GM10248 (cell line): ENCODE results near the gene AKAP1.

Source experiments
- CTCF ChIA-PET: fragments of 300-600 bp; sonication (Branson Sonifier 250); formaldehyde crosslinking; extraction: SDS; loops from one replicate; lab custom pipeline; 2021; ENCODE audit warnings: antibody characterized with exemption; lab: Yijun Ruan, JAX
- POLR2A ChIA-PET: fragments of 350-650 bp; sonication (Branson Sonifier 250); formaldehyde crosslinking; extraction: SDS; loops from one replicate; lab custom pipeline; 2020; ENCODE audit warnings: antibody characterized with exemption; lab: Yijun Ruan, JAX
- DNase-seq: peaks from one replicate; pipeline ENCODE4 v3.0.0; 2012; ENCODE audit errors: extremely low spot score
- TF ChIP-seq, protein P1 (sequence below): IDR thresholded peaks from 2 replicates; pipeline ENCODE4 v1.5.1; 2012; ENCODE audit warnings: mild to moderate bottlenecking, low read depth; ENCODE audit errors: extremely low read depth, missing control alignments, control extremely low read depth

Gene AKAP1

DNA sequence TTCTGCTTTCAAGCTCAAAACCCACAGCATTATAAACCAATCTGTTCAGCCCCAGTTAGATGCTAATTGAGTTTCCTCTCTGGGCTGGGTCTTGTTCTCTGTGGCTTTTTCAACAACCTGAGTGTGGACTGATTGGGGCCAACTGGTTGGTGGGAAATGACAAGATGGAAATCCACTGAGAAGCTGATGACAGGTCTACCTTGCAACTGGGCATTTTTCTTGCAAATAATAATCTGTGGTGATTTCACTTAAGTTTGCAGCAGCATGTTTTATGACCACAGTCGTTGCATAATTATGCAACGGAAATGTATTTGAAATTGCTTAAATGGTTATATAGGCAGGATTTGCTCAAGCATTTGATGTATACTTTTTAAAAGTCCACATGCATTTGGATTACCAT, 69.9 kb downstream of the AKAP1 start:
- CTCF ChIA-PET: interaction anchor here (1.3 to 1.5 kb wide), 2 partner anchors 8 to 593 kb away, joined by 3 to 4 read pairs; no protein-coding TSS in a partner anchor
- POLR2A ChIA-PET: no interaction called here
- DNase-seq: no peak
- TF ChIP-seq, protein P1, sequence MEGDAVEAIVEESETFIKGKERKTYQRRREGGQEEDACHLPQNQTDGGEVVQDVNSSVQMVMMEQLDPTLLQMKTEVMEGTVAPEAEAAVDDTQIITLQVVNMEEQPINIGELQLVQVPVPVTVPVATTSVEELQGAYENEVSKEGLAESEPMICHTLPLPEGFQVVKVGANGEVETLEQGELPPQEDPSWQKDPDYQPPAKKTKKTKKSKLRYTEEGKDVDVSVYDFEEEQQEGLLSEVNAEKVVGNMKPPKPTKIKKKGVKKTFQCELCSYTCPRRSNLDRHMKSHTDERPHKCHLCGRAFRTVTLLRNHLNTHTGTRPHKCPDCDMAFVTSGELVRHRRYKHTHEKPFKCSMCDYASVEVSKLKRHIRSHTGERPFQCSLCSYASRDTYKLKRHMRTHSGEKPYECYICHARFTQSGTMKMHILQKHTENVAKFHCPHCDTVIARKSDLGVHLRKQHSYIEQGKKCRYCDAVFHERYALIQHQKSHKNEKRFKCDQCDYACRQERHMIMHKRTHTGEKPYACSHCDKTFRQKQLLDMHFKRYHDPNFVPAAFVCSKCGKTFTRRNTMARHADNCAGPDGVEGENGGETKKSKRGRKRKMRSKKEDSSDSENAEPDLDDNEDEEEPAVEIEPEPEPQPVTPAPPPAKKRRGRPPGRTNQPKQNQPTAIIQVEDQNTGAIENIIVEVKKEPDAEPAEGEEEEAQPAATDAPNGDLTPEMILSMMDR: no peak

GRCh38 chr17:57158325-57158724, 73.3 kb downstream of the AKAP1 start:
- ChIA-PET CTCF (interaction anchor here (1.3 kb wide), 1 partner anchor 513 kb away, joined by 4 read pairs; no protein-coding TSS in a partner anchor), POLR2A (no interaction called here)
- DNase-seq: no peak

GRCh38 chr17:57158795-57159194, 73.7 kb downstream of the AKAP1 start:
- ChIA-PET POLR2A (no interaction called here), CTCF (no interaction called here)
- TF ChIP-seq, protein P1: no peak
- no peak for DNase-seq

More at GRCh38 chr17:57158325-57158724, 73.3 kb downstream of the AKAP1 start:
- TF ChIP-seq, protein P1: no peak

GRCh38 chr17:57160624-57161023, 75.6 kb downstream of the AKAP1 start:
- TF ChIP-seq, protein P1: no peak
- ChIA-PET POLR2A (no interaction called here), CTCF (no interaction called here)
- DNase-seq: no peak

DNA sequence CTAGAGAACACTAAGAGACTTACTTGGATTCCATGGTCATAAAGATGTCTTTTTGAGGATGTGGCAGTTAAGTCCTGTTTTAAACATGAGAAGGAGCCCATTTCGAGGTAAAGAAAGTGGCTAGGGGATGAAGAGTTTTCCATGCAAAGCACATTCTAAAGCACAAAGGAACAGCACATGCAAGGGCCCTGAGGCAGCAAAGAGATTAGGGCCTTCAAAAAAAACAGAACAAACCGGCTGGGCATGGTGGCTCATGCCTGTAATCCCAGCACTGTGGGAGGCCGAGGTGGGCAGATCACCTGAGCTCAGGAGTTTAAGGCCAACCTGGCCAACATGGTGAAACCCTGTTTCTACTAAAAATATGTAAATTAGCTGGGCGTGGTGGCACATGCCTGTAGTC, 79.8 kb downstream of the AKAP1 start:
- no peak for DNase-seq
- ChIA-PET POLR2A (no interaction called here), CTCF (interaction anchor here (0.8 kb wide), 1 partner anchor 9 kb away, joined by 3 read pairs; no protein-coding TSS in a partner anchor)
- TF ChIP-seq, protein P1: no peak

DNA sequence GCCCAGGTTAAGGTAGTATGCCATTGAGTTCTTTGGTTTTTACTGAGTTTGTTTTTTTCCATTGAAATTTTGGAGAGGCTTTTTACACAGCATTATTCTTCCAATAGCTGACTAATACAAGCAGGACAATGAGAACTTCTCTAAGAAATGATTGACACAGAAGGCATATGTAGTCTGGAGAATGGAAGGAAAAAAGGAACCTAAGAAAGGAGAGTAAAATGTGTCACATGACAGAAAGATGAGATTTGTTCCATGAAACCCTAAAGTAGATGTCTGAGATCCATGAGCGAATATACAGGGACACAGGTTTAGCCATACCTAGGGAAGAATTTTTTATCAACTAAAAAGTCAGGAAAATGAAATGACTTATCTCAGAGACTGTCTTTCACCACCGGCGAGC, 80.7 kb downstream of the AKAP1 start:
- POLR2A ChIA-PET: no interaction called here
- TF ChIP-seq, protein P1: no peak
- no peak for DNase-seq
- CTCF ChIA-PET: interaction anchor here (0.8 kb wide), 1 partner anchor 10 kb away, joined by 3 read pairs; no protein-coding TSS in a partner anchor

DNA sequence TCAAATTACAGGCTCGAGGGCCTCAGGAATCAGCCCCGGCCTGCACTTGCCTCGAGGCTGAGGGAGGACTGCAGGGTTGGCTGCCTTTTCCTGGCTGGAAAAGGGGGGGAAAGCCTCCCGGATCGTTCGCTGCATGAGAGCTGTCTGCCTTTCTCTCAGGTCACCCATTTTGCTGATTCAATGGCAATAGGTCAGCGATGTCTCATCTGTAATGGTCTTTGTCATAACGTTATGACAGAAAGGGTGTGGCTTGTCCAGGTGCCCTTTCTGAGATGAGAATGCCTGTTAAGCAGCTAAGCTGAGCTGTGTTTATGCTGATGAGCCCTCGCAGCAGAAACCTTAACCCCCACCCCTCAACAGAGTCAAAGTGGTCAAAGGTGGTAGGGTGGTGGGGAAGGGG, 81.8 kb downstream of the AKAP1 start:
- CTCF ChIA-PET: interaction anchor here (1.5 kb wide), 1 partner anchor 77 kb away, joined by 4 read pairs; no protein-coding TSS in a partner anchor
- POLR2A ChIA-PET: no interaction called here
- TF ChIP-seq, protein P1: no peak
- no peak for DNase-seq
